GM18526 (cell line): Measurements from ENCODE around the gene NR5A2.

Source experiments
- POLR2A ChIP-seq: IDR thresholded peaks from 3 replicates; pipeline ENCODE4 v1.6.1; 2011; ENCODE audit not compliant: insufficient read length; ENCODE audit errors: extremely low read depth

NR5A2 gene

GRCh38 chr1:200030791-200031190 lies 3.3 kb downstream of the NR5A2 start:
- no peak for TF ChIP-seq POLR2A

DNA sequence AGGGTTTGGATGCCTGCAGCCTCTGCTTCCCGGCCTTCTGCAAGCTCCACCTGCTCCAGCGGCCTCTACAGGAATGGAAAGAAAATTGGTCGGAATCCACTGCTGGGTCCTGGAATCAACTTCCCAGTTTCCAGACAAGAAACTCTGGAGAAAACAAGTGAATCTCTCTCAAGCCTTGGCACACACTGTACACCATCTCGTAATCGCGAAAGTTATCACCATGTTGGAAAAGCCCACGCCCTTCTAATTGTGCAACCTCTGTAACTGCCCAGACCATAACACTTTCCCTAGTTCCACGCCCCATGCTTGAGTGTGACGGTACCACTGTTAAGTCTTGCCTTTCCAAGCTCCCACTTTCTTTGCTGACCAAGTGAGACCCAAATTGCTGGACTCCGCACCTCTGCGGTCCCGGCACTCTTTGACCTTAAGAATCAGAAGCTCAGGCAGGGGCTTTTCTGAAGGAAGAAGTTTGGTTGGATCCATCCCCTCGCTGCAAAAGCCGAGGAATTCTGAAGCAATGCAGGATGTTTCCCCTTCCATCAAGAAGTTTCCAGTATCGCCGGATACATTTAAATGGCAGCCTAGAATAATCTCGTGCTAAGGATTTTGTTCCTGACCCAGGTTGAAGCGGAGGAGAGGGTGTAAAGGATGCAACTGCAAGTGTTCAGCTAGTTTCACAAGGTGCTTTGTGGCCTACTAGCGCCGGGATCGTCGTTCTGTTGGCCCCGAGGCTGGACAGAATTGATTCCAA lies 6.2 kb downstream of the NR5A2 start:
- no peak for TF ChIP-seq POLR2A

DNA sequence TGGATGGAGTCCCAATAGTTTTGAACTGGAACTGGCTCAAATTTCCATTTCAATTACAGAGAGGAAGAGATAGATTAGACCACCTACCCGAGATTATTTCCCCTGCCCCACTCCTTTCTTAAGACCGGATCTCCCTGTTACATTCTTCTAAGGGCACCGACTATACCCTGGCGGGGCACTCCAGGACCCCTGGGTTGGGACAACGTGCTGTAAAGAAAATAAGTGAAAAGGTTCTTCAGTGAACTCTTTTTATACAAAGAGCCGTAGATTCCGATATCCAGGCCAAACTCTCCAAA lies 6.7 kb downstream of the NR5A2 start:
- TF ChIP-seq POLR2A: no peak

GRCh38 chr1:200034761-200035396 lies 7.4 kb downstream of the NR5A2 start:
- no peak for TF ChIP-seq POLR2A

GRCh38 chr1:200035397-200035955 lies 8.0 kb downstream of the NR5A2 start:
- no peak for TF ChIP-seq POLR2A

- TF ChIP-seq POLR2A: no peak
These were observed 8.6 kb downstream of the NR5A2 start for GRCh38 chr1:200035956-200036618.

- no peak for TF ChIP-seq POLR2A
These were observed 9.2 kb downstream of the NR5A2 start for GRCh38 chr1:200036619-200037270.

- TF ChIP-seq POLR2A: no peak
These were observed 10.0 kb downstream of the NR5A2 start for GRCh38 chr1:200037501-200037900.

GRCh38 chr1:200037904-200038303 lies 10.4 kb downstream of the NR5A2 start:
- no peak for TF ChIP-seq POLR2A

GRCh38 chr1:200038325-200038980 lies 10.9 kb downstream of the NR5A2 start:
- TF ChIP-seq POLR2A: no peak

- TF ChIP-seq POLR2A: no peak
These were observed 11.7 kb downstream of the NR5A2 start for GRCh38 chr1:200038981-200039848.

DNA sequence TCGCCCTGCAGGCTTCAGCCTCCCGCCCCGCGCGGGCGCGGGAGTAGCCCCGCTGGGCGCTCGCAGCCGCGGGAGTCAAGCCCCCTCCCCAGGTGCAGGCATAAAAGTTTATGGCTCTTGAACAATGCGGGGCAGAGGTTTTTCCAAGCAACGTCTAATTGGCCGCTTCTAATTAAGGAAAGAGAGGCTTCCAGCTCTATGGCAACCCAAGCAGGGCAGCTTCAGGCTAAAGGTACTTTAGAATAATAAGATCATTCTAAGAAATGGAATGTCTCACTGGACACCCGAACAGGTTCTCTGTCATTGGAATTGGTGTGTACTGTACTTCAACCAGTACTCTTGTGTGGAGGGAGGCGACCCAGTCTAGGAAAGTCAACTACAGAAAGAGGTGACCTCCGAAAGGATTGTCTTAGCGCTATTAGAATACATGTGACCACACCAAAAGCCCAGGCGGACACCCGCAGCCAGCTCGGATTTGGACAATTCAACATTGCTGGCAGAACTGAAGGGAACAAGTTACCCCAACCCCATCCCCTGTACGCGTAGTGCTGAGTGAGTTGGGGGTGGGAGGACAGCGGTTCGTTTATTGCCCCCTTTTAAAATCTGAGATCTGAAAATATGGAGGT lies 12.5 kb downstream of the NR5A2 start:
- TF ChIP-seq POLR2A: no peak

GRCh38 chr1:200040481-200041138 lies 13.1 kb downstream of the NR5A2 start:
- TF ChIP-seq POLR2A: no peak
